ENCODE data around the gene CAMK2B. TPM values are rescaled to one million over a fixed set of nuclear protein-coding genes. Genes with fewer than 3 reads are reported as not detected.

The CAMK2B gene
- total and polyA plus RNA-seq, 2 experiments from 2014 or later: 0.37 to 1.7 TPM

DNA sequence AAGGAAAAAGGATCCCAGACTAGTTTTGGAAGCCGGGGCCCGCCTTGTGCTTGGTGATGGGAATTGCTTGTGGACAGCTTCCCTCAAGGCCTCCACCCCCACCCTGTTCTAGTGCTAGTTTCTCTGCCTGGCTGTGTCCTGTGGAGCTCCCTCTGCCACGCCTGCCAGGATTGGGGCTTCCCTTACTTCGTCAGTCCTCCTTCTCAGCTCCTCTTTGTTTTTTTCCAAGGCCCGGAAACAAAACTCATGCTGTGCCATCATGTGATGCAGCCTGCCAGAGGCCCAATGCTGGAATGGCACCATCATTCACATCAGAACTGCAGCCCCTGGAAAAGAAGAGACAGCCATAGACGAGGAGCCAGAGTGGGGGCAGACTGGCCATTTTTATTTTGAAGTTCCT is 113.4 kb downstream of the CAMK2B start:
- H4K20me1 ChIP-seq (ENCODE audit: insufficient read depth, poor library complexity, severe bottlenecking): no peaks in the 10 kb centered on the region
- no peak overlapping the region for H2AFZ ChIP-seq
- H3K36me3 ChIP-seq (replicated peaks; ENCODE audit: insufficient read depth, low read depth): no peaks in the 10 kb centered on the region
- H3K4me1 ChIP-seq (ENCODE audit: insufficient read depth): no peaks in the 10 kb centered on the region
- no peaks in the 10 kb centered on the region for H3K27me3 ChIP-seq
- no peak for TF ChIP-seq EZH2phosphoT487 (IDR thresholded peaks at IDR 0.05; ENCODE audit: low read depth, severe bottlenecking, unreplicated experiment)
- TF ChIP-seq EZH2 (IDR thresholded peaks at IDR 0.05; ENCODE audit: borderline replicate concordance): no peak
- TF ChIP-seq, protein P1, sequence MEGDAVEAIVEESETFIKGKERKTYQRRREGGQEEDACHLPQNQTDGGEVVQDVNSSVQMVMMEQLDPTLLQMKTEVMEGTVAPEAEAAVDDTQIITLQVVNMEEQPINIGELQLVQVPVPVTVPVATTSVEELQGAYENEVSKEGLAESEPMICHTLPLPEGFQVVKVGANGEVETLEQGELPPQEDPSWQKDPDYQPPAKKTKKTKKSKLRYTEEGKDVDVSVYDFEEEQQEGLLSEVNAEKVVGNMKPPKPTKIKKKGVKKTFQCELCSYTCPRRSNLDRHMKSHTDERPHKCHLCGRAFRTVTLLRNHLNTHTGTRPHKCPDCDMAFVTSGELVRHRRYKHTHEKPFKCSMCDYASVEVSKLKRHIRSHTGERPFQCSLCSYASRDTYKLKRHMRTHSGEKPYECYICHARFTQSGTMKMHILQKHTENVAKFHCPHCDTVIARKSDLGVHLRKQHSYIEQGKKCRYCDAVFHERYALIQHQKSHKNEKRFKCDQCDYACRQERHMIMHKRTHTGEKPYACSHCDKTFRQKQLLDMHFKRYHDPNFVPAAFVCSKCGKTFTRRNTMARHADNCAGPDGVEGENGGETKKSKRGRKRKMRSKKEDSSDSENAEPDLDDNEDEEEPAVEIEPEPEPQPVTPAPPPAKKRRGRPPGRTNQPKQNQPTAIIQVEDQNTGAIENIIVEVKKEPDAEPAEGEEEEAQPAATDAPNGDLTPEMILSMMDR (IDR thresholded peaks at IDR 0.05; ENCODE audit: poor library complexity): no peak
- no peaks in the 10 kb centered on the region for H3K9me2 ChIP-seq (replicated peaks; ENCODE audit: insufficient read depth)
- no peaks in the 10 kb centered on the region for H3K9me3 ChIP-seq (ENCODE audit: low read depth)
- H3K4me3 ChIP-seq: no peak overlapping the region
- H3K27ac ChIP-seq: no peak overlapping the region
- no peak for DNase-seq (ENCODE audit: low spot score)
- no peak overlapping the region for H3K4me2 ChIP-seq
- 86% methylated on average over 6 of the region's 6 CpGs for WGBS (ENCODE audit: low lambda C conversion rate, missing lambda C conversion rate)
- no peaks in the 10 kb centered on the region for H3K79me2 ChIP-seq

DNA sequence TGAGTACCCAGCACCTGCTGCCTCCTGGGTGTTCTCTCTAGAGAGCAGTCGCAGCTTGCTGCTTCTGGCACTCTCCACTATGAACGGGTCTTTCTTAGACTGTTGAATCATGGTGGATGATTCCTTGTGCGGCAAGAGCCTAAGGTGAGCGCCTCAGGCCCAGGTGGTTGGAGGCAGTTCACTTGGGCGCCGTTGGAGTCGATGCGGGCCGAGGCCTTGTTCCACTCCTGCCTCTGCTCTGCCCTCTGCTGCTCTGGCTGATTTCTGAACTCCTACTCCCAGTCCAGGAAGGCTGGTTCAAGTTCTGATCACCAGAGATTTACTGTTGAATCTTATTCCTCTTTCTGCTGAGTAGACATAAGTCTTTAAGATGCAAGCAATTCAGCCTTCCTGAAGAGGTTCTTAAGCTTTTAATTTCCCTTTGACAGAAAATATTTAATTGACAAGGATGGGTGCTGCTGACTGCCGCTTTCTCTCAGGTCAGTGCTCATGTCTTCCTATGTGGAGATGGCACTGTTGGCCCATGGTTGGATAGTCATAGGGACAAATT is 114.2 kb downstream of the CAMK2B start:
- Histone ChIP-seq H3K79me2 (no peaks in the 10 kb centered on the region), H3K9me2 (replicated peaks; ENCODE audit: insufficient read depth) (no peaks in the 10 kb centered on the region), H3K4me1 (ENCODE audit: insufficient read depth) (no peaks in the 10 kb centered on the region), H3K4me2 (no peak overlapping the region), H3K36me3 (replicated peaks; ENCODE audit: insufficient read depth, low read depth) (no peaks in the 10 kb centered on the region), H3K4me3 (no peak overlapping the region), H3K9me3 (ENCODE audit: low read depth) (no peaks in the 10 kb centered on the region), H3K27me3 (no peaks in the 10 kb centered on the region), H4K20me1 (ENCODE audit: insufficient read depth, poor library complexity, severe bottlenecking) (no peaks in the 10 kb centered on the region), H2AFZ (no peak overlapping the region), H3K27ac (no peak overlapping the region)
- no peak for DNase-seq (ENCODE audit: low spot score)
- WGBS (ENCODE audit: low lambda C conversion rate, missing lambda C conversion rate): 93% methylated on average over 10 of the region's 10 CpGs
- TF ChIP-seq EZH2 (IDR thresholded peaks at IDR 0.05; ENCODE audit: borderline replicate concordance): no peak
- no peak for TF ChIP-seq EZH2phosphoT487 (IDR thresholded peaks at IDR 0.05; ENCODE audit: low read depth, severe bottlenecking, unreplicated experiment)
- TF ChIP-seq, protein P1 (IDR thresholded peaks at IDR 0.05; ENCODE audit: poor library complexity): no peak

DNA sequence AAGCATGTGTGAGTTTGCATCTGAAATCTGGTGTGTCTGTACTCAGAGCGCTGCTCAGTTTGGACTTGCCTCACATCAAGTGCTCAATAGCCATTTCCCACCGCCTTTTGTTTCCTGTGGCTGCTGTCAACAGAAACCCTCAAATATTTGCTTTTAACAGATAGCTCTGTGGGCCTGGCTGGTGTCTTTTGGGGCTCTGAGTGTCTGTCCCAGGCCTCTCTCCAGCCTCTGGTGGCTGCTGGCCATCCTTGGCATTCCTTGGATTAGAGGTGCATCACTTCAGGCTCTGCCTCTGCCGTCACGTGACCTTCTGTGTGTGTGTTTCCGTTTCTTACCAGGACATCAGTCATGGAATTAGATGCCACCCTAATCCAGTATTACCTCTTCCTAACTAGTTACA is 115.3 kb downstream of the CAMK2B start:
- Histone ChIP-seq H3K4me1 (ENCODE audit: insufficient read depth) (no peaks in the 10 kb centered on the region), H4K20me1 (ENCODE audit: insufficient read depth, poor library complexity, severe bottlenecking) (no peaks in the 10 kb centered on the region), H3K4me3 (no peak overlapping the region), H3K9me3 (ENCODE audit: low read depth) (no peaks in the 10 kb centered on the region), H3K79me2 (peaks cover 8% of the 10 kb centered on the region), H3K9me2 (replicated peaks; ENCODE audit: insufficient read depth) (no peaks in the 10 kb centered on the region), H3K27ac (no peak overlapping the region), H3K27me3 (no peaks in the 10 kb centered on the region), H3K4me2 (no peak overlapping the region), H3K36me3 (replicated peaks; ENCODE audit: insufficient read depth, low read depth) (no peaks in the 10 kb centered on the region), H2AFZ (no peak overlapping the region)
- TF ChIP-seq EZH2phosphoT487 (IDR thresholded peaks at IDR 0.05; ENCODE audit: low read depth, severe bottlenecking, unreplicated experiment) (no peak), EZH2 (IDR thresholded peaks at IDR 0.05; ENCODE audit: borderline replicate concordance) (no peak)
- TF ChIP-seq, protein P1 (IDR thresholded peaks at IDR 0.05; ENCODE audit: poor library complexity): no peak
- DNase-seq (ENCODE audit: low spot score): no peak
- 89% methylated on average over 5 of the region's 5 CpGs for WGBS (ENCODE audit: low lambda C conversion rate, missing lambda C conversion rate)

Measured in hepatocyte (in vitro differentiated cells).